GM04503 (cell line): ENCODE measurements around the gene PASK.

Experiments used
- DNase-seq: peaks from one replicate; pipeline ENCODE4 v3.0.0-alpha.2; 2012; ENCODE audit warnings: low read depth

PASK gene

GRCh38 chr2:241147336-241147735 lies 1.9 kb downstream of the PASK start:
- no peak for DNase-seq

- no peak for DNase-seq
These were observed 3.0 kb downstream of the PASK start for GRCh38 chr2:241146286-241146685.

GRCh38 chr2:241142593-241142992 lies 6.7 kb downstream of the PASK start:
- DNase-seq: no peak

- no peak for DNase-seq
These were observed 7.2 kb downstream of the PASK start for GRCh38 chr2:241142063-241142462.

GRCh38 chr2:241141214-241141770 lies 8.0 kb downstream of the PASK start:
- no peak for DNase-seq

GRCh38 chr2:241140445-241140840 lies 8.8 kb downstream of the PASK start:
- no peak for DNase-seq

GRCh38 chr2:241139531-241140444 lies 9.5 kb downstream of the PASK start:
- no peak for DNase-seq

- no peak for DNase-seq
These were observed 10.8 kb downstream of the PASK start for GRCh38 chr2:241138471-241138870.

GRCh38 chr2:241137276-241138190 lies 11.7 kb downstream of the PASK start:
- DNase-seq: no peak

GRCh38 chr2:241136661-241137260 lies 12.5 kb downstream of the PASK start:
- no peak for DNase-seq

GRCh38 chr2:241136191-241136590 lies 13.1 kb downstream of the PASK start:
- no peak for DNase-seq

GRCh38 chr2:241135737-241136136 lies 13.5 kb downstream of the PASK start:
- DNase-seq: no peak

- DNase-seq: no peak
These were observed 14.6 kb downstream of the PASK start for GRCh38 chr2:241134711-241135110.

GRCh38 chr2:241133436-241133820 lies 15.8 kb downstream of the PASK start:
- no peak for DNase-seq

GRCh38 chr2:241132538-241133435 lies 16.5 kb downstream of the PASK start:
- DNase-seq: no peak

GRCh38 chr2:241131531-241131930 lies 17.7 kb downstream of the PASK start:
- DNase-seq: no peak

- DNase-seq: no peak
These were observed 19.0 kb downstream of the PASK start for GRCh38 chr2:241130316-241130715.

- DNase-seq: no peak
These were observed 20.0 kb downstream of the PASK start for GRCh38 chr2:241129086-241129871.

GRCh38 chr2:241128266-241128665 lies 21.0 kb downstream of the PASK start:
- DNase-seq: no peak

GRCh38 chr2:241126771-241127202 lies 22.5 kb downstream of the PASK start:
- no peak for DNase-seq
